Measurements from ENCODE around the gene TANC1. TPM values are rescaled to one million over a fixed set of nuclear protein-coding genes. Genes with fewer than 3 reads are reported as not detected.

The TANC1 gene
- total RNA-seq, 5 donors from 2014 or later (not counting 1 experiment from before 2014, with no cell fraction given) = 0.26 to 0.61 (median 0.50) TPM

- WGBS (ENCODE audit: insufficient coverage) = no CpG with 5 or more reads among the region's 7 CpGs
- Mint-ChIP-seq H3K27me3 (no peaks in the 10 kb centered on the region), H3K4me1 (peaks cover 0 to 6% (median 2%) of the 10 kb centered on the region in 3 donors), H3K36me3 (peaks cover 58% of the 10 kb centered on the region), H3K9me3 (peaks cover 0 to 11% (median 0%) of the 10 kb centered on the region in 3 donors), H3K4me3 (no peak overlapping the region), H3K27ac (no peak overlapping the region)
- ATAC-seq (replicated peaks in 1 of 4) (no peak), DNase-seq (no peak)
- Histone ChIP-seq H3K4me1 (ENCODE audit: control insufficient read depth in 1 of 2, extremely low read depth in 1 of 2, insufficient read depth in 2 of 2, low read length in 2 of 2) (no peaks in the 10 kb centered on the region), H3K27me3 (replicated peaks in 1 of 2; ENCODE audit: control insufficient read depth in 2 of 2, extremely low read depth in 1 of 2, insufficient read depth in 2 of 2, low read length in 1 of 2) (no peaks in the 10 kb centered on the region), H3K27ac (ENCODE audit: low read length) (no peak overlapping the region), H3K4me3 (ENCODE audit: control insufficient read depth in 1 of 2, extremely low read depth in 1 of 2, low read length in 1 of 2) (no peak overlapping the region), H3K36me3 (ENCODE audit: control insufficient read depth in 2 of 2, extremely low read depth in 1 of 2, insufficient read depth in 1 of 2, low read length in 1 of 2) (peaks cover 0 to 5% of the 10 kb centered on the region in 2 donors), H3K9me3 (peaks cover 3% of the 10 kb centered on the region)
- POLR2A ChIA-PET = interaction anchor here in 1 of 2 donors (0.7 kb wide), 1 partner anchor 452 kb away, joined by 5 read pairs; no protein-coding TSS in a partner anchor
- CTCF ChIA-PET = no interaction called here
Measured at GRCh38 chr2:159246325-159246988, 278.0 kb downstream of the TANC1 start.

GRCh38 chr2:159249990-159250715 is 281.7 kb downstream of the TANC1 start:
- peaks cover 0 to 12% of the 10 kb centered on the region in 2 donors for H3K36me3 ChIP-seq (ENCODE audit: control insufficient read depth in 2 of 2, extremely low read depth in 1 of 2, insufficient read depth in 1 of 2, low read length in 1 of 2)
- no peaks in the 10 kb centered on the region for H3K4me1 ChIP-seq (ENCODE audit: control insufficient read depth in 1 of 2, extremely low read depth in 1 of 2, insufficient read depth in 2 of 2, low read length in 2 of 2)
- Mint-ChIP-seq H3K36me3 (peaks cover 55% of the 10 kb centered on the region), H3K9me3 (peaks cover 0 to 11% (median 0%) of the 10 kb centered on the region in 3 donors), H3K4me1 (peaks cover 0 to 3% (median 2%) of the 10 kb centered on the region in 3 donors), H3K27me3 (no peaks in the 10 kb centered on the region), H3K27ac (no peak overlapping the region), H3K4me3 (no peak overlapping the region)
- POLR2A ChIA-PET = interaction anchor here (0.5 to 0.6 kb wide), 2 partner anchors 98 to 1153 kb away, joined by 3 to 10 read pairs; no protein-coding TSS in a partner anchor
- H3K4me3 ChIP-seq (ENCODE audit: control insufficient read depth in 1 of 2, extremely low read depth in 1 of 2, low read length in 1 of 2) = no peak overlapping the region
- DNase-seq = no peak
- peaks cover 3% of the 10 kb centered on the region for H3K9me3 ChIP-seq
- CTCF ChIA-PET = interaction anchor here in 1 of 2 donors (0.6 kb wide), 2 partner anchors 46 to 668 kb away, joined by 3 to 4 read pairs; no protein-coding TSS in a partner anchor
- ATAC-seq (replicated peaks in 1 of 4) = no peak
- no peaks in the 10 kb centered on the region for H3K27me3 ChIP-seq (replicated peaks in 1 of 2; ENCODE audit: control insufficient read depth in 2 of 2, extremely low read depth in 1 of 2, insufficient read depth in 2 of 2, low read length in 1 of 2)
- H3K27ac ChIP-seq (ENCODE audit: low read length) = no peak overlapping the region
- 60% methylated on average over 4 of the region's 7 CpGs for WGBS (ENCODE audit: insufficient coverage)

GRCh38 chr2:159251296-159252173 is 283.1 kb downstream of the TANC1 start:
- Histone ChIP-seq H3K4me1 (ENCODE audit: control insufficient read depth in 1 of 2, extremely low read depth in 1 of 2, insufficient read depth in 2 of 2, low read length in 2 of 2) (no peaks in the 10 kb centered on the region), H3K27me3 (replicated peaks in 1 of 2; ENCODE audit: control insufficient read depth in 2 of 2, extremely low read depth in 1 of 2, insufficient read depth in 2 of 2, low read length in 1 of 2) (no peaks in the 10 kb centered on the region), H3K4me3 (ENCODE audit: control insufficient read depth in 1 of 2, extremely low read depth in 1 of 2, low read length in 1 of 2) (no peak overlapping the region), H3K36me3 (ENCODE audit: control insufficient read depth in 2 of 2, extremely low read depth in 1 of 2, insufficient read depth in 1 of 2, low read length in 1 of 2) (peaks cover 0 to 12% of the 10 kb centered on the region in 2 donors), H3K9me3 (peaks cover 3% of the 10 kb centered on the region), H3K27ac (ENCODE audit: low read length) (no peak overlapping the region)
- whole genome bisulfite sequencing (ENCODE audit: insufficient coverage) = 100% methylated on average over 4 of the region's 12 CpGs
- H3K4me3 Mint-ChIP-seq = no peak overlapping the region
- H3K36me3 Mint-ChIP-seq = peaks cover 51% of the 10 kb centered on the region
- POLR2A ChIA-PET = no interaction called here
- peaks cover 0 to 4% (median 0%) of the 10 kb centered on the region in 3 donors for H3K9me3 Mint-ChIP-seq
- H3K27me3 Mint-ChIP-seq = no peaks in the 10 kb centered on the region
- peaks cover 0 to 3% (median 2%) of the 10 kb centered on the region in 3 donors for H3K4me1 Mint-ChIP-seq
- ATAC-seq (replicated peaks in 1 of 4) = no peak
- no peak for DNase-seq
- H3K27ac Mint-ChIP-seq = no peak overlapping the region
- CTCF ChIA-PET = no interaction called here

- Histone ChIP-seq H3K4me3 (ENCODE audit: control insufficient read depth in 1 of 2, extremely low read depth in 1 of 2, low read length in 1 of 2) (no peak overlapping the region), H3K4me1 (ENCODE audit: control insufficient read depth in 1 of 2, extremely low read depth in 1 of 2, insufficient read depth in 2 of 2, low read length in 2 of 2) (no peaks in the 10 kb centered on the region), H3K27ac (ENCODE audit: low read length) (no peak overlapping the region), H3K9me3 (no peaks in the 10 kb centered on the region), H3K27me3 (replicated peaks in 1 of 2; ENCODE audit: control insufficient read depth in 2 of 2, extremely low read depth in 1 of 2, insufficient read depth in 2 of 2, low read length in 1 of 2) (no peaks in the 10 kb centered on the region), H3K36me3 (ENCODE audit: control insufficient read depth in 2 of 2, extremely low read depth in 1 of 2, insufficient read depth in 1 of 2, low read length in 1 of 2) (peaks cover 0 to 13% of the 10 kb centered on the region in 2 donors)
- no CpG with 5 or more reads among the region's 4 CpGs for WGBS (ENCODE audit: insufficient coverage)
- POLR2A ChIA-PET = interaction anchor here in 1 of 2 donors (0.6 kb wide), 1 partner anchor 200 kb away, joined by 3 read pairs; no protein-coding TSS in a partner anchor
- no peak for DNase-seq
- Mint-ChIP-seq H3K36me3 (peaks cover 39% of the 10 kb centered on the region), H3K4me3 (no peak overlapping the region), H3K4me1 (peaks cover 0 to 3% (median 2%) of the 10 kb centered on the region in 3 donors), H3K27ac (no peak overlapping the region), H3K27me3 (no peaks in the 10 kb centered on the region), H3K9me3 (no peaks in the 10 kb centered on the region)
- ATAC-seq (replicated peaks in 1 of 4) = no peak
- CTCF ChIA-PET = no interaction called here
Measured at GRCh38 chr2:159252905-159253304, 284.5 kb downstream of the TANC1 start.

- WGBS (ENCODE audit: insufficient coverage) = no CpG with 5 or more reads among the region's 2 CpGs
- CTCF ChIA-PET = interaction anchor here (0.6 to 0.7 kb wide), 2 partner anchors 1376 to 1962 kb away, joined by 3 read pairs; no protein-coding TSS in a partner anchor
- H3K4me3 Mint-ChIP-seq = no peak overlapping the region
- no peak for DNase-seq
- peaks cover 0 to 11% of the 10 kb centered on the region in 2 donors for H3K36me3 ChIP-seq (ENCODE audit: control insufficient read depth in 2 of 2, extremely low read depth in 1 of 2, insufficient read depth in 1 of 2, low read length in 1 of 2)
- no peaks in the 10 kb centered on the region for H3K9me3 ChIP-seq
- no peaks in the 10 kb centered on the region for H3K27me3 Mint-ChIP-seq
- peaks cover 32% of the 10 kb centered on the region for H3K36me3 Mint-ChIP-seq
- H3K27me3 ChIP-seq (replicated peaks in 1 of 2; ENCODE audit: control insufficient read depth in 2 of 2, extremely low read depth in 1 of 2, insufficient read depth in 2 of 2, low read length in 1 of 2) = no peaks in the 10 kb centered on the region
- no peak overlapping the region for H3K4me3 ChIP-seq (ENCODE audit: control insufficient read depth in 1 of 2, extremely low read depth in 1 of 2, low read length in 1 of 2)
- no peaks in the 10 kb centered on the region for H3K4me1 ChIP-seq (ENCODE audit: control insufficient read depth in 1 of 2, extremely low read depth in 1 of 2, insufficient read depth in 2 of 2, low read length in 2 of 2)
- ATAC-seq (replicated peaks in 1 of 4) = no peak
- H3K27ac ChIP-seq (ENCODE audit: low read length) = no peak overlapping the region
- no peaks in the 10 kb centered on the region for H3K4me1 Mint-ChIP-seq
- no peaks in the 10 kb centered on the region for H3K9me3 Mint-ChIP-seq
- H3K27ac Mint-ChIP-seq = no peak overlapping the region
- POLR2A ChIA-PET = interaction anchor here in 1 of 2 donors (0.7 kb wide), 1 partner anchor 1320 kb away, joined by 6 read pairs; no protein-coding TSS in a partner anchor
Measured at GRCh38 chr2:159256159-159256558, 287.7 kb downstream of the TANC1 start.

- no peak overlapping the region for H3K27ac ChIP-seq (ENCODE audit: low read length)
- POLR2A ChIA-PET = no interaction called here
- H3K4me1 ChIP-seq (ENCODE audit: control insufficient read depth in 1 of 2, extremely low read depth in 1 of 2, insufficient read depth in 2 of 2, low read length in 2 of 2) = no peaks in the 10 kb centered on the region
- H3K27ac Mint-ChIP-seq = no peak overlapping the region
- H3K4me1 Mint-ChIP-seq = peaks cover 0 to 6% (median 0%) of the 10 kb centered on the region in 3 donors
- no peak for DNase-seq
- no peak overlapping the region for H3K4me3 ChIP-seq (ENCODE audit: control insufficient read depth in 1 of 2, extremely low read depth in 1 of 2, low read length in 1 of 2)
- H3K9me3 ChIP-seq = no peaks in the 10 kb centered on the region
- ATAC-seq (replicated peaks in 1 of 4) = no peak
- peaks cover 39% of the 10 kb centered on the region for H3K36me3 Mint-ChIP-seq
- WGBS (ENCODE audit: insufficient coverage) = 75% methylated on average over 4 of the region's 6 CpGs
- no peaks in the 10 kb centered on the region for H3K27me3 Mint-ChIP-seq
- H3K27me3 ChIP-seq (replicated peaks in 1 of 2; ENCODE audit: control insufficient read depth in 2 of 2, extremely low read depth in 1 of 2, insufficient read depth in 2 of 2, low read length in 1 of 2) = no peaks in the 10 kb centered on the region
- no peak overlapping the region for H3K4me3 Mint-ChIP-seq
- H3K36me3 ChIP-seq (ENCODE audit: control insufficient read depth in 2 of 2, extremely low read depth in 1 of 2, insufficient read depth in 1 of 2, low read length in 1 of 2) = peaks cover 0 to 9% of the 10 kb centered on the region in 2 donors
- no peaks in the 10 kb centered on the region for H3K9me3 Mint-ChIP-seq
- CTCF ChIA-PET = no interaction called here
Measured at GRCh38 chr2:159262226-159262625, 293.8 kb downstream of the TANC1 start.

Measured in T-cell (primary cell).